Neural crest cell (in vitro differentiated cells): ENCODE results near the gene PKP3. TPM values are rescaled to one million over a fixed set of nuclear protein-coding genes. Genes with fewer than 3 reads are reported as not detected.

Source experiments
- DNase-seq: peaks from one replicate; pipeline ENCODE4 v3.0.0; 2021; ENCODE audit warnings: low read depth, mixed read lengths, low spot score
- H3K27ac Mint-ChIP-seq: one replicate; pipeline ENCODE4 v1.8.0; 2021; ENCODE audit warnings: mild to moderate bottlenecking, mixed read lengths; ENCODE audit not compliant: unreplicated experiment
- H3K27me3 Mint-ChIP-seq: 2 replicates; pipeline ENCODE4 v1.8.0; 2021; ENCODE audit warnings: low read depth, mild to moderate bottlenecking, mixed read lengths
- H3K36me3 Mint-ChIP-seq: 2 replicates; pipeline ENCODE4 v1.8.0; 2021; ENCODE audit warnings: low read depth, mild to moderate bottlenecking, mixed read lengths
- H3K4me1 Mint-ChIP-seq: 2 replicates; pipeline ENCODE4 v1.8.0; 2021; ENCODE audit warnings: mixed read lengths
- H3K4me3 Mint-ChIP-seq: one replicate; pipeline ENCODE4 v1.8.0; 2021; ENCODE audit warnings: mild to moderate bottlenecking, mixed read lengths
- H3K9me3 Mint-ChIP-seq: 2 replicates; pipeline ENCODE4 v1.8.0; 2021; ENCODE audit warnings: mixed read lengths
- total RNA-seq: library from RNA; stranded (reverse); gene quantifications from 2 replicates; pipeline ENCODE4 v1.2.1, GENCODE V29; 2021
- TF ChIP-seq, protein P1 (sequence below): fragments of 200-600 bp; sonication (generic); conservative IDR thresholded peaks from 2 replicates; pipeline ENCODE4 v1.5.0; 2021; ENCODE audit warnings: antibody characterized with exemption, mild to moderate bottlenecking

Gene PKP3
- total RNA-seq, 1 donor from 2014 or later: 0.42 TPM

DNA sequence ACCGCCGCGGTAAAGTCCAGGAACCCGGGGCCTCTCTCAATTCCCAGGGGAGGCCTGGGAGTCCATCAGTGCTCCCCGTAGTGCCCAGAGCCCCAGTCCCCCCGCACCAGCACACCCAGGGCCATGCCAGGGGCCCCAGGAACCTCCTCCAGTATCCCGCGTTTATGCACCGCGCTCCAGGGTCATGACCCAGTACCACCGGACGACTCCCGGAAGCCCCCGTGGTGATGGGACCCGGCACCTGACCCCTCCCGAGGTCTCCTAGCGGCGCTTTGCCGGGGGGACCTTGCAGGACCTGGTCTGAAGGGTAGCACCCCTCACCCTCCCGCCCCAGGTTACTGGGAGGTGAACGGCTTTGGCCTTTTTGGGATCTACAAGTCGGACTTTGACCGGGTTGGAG, 13.5 kb upstream of the PKP3 start:
- DNase-seq: no peak
- Mint-ChIP-seq H3K9me3 (no peaks in the 10 kb centered on the region), H3K4me3 (no peak overlapping the region), H3K27ac (no peak overlapping the region), H3K4me1 (peaks cover 9% of the 10 kb centered on the region), H3K36me3 (peaks cover 19% of the 10 kb centered on the region), H3K27me3 (peaks cover 2% of the 10 kb centered on the region)
- TF ChIP-seq, protein P1, sequence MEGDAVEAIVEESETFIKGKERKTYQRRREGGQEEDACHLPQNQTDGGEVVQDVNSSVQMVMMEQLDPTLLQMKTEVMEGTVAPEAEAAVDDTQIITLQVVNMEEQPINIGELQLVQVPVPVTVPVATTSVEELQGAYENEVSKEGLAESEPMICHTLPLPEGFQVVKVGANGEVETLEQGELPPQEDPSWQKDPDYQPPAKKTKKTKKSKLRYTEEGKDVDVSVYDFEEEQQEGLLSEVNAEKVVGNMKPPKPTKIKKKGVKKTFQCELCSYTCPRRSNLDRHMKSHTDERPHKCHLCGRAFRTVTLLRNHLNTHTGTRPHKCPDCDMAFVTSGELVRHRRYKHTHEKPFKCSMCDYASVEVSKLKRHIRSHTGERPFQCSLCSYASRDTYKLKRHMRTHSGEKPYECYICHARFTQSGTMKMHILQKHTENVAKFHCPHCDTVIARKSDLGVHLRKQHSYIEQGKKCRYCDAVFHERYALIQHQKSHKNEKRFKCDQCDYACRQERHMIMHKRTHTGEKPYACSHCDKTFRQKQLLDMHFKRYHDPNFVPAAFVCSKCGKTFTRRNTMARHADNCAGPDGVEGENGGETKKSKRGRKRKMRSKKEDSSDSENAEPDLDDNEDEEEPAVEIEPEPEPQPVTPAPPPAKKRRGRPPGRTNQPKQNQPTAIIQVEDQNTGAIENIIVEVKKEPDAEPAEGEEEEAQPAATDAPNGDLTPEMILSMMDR: no peak

DNA sequence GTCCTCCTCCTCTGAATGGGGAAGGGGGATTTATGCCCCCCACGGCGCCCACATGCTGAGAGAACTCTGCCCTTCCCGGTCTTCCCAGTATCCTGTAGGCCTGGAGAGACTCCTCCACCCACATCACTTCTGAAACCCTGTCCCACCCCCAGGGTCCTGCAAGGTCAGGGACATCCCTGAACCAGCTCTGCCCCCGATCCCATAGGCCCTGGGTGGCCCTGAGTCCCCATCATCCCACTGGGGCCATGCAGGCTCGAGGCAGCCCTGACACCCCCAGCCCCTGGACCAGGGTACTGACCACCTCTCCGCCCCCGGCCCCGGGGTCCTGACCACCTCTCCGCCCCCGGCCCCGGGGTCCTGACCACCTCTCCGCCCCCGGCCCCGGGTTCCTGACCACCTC, 13.0 kb upstream of the PKP3 start:
- Mint-ChIP-seq H3K9me3 (no peaks in the 10 kb centered on the region), H3K27me3 (peaks cover 2% of the 10 kb centered on the region), H3K36me3 (peaks cover 19% of the 10 kb centered on the region), H3K4me3 (no peak overlapping the region), H3K4me1 (peaks cover 9% of the 10 kb centered on the region), H3K27ac (no peak overlapping the region)
- TF ChIP-seq, protein P1: no peak
- no peak for DNase-seq

GRCh38 chr11:381501-382072, 12.4 kb upstream of the PKP3 start:
- H3K27ac Mint-ChIP-seq: peak overlapping the region; percentile 65
- no peak overlapping the region for H3K4me3 Mint-ChIP-seq
- peaks cover 2% of the 10 kb centered on the region for H3K27me3 Mint-ChIP-seq
- peaks cover 9% of the 10 kb centered on the region for H3K4me1 Mint-ChIP-seq
- no peaks in the 10 kb centered on the region for H3K9me3 Mint-ChIP-seq
- DNase-seq: no peak
- TF ChIP-seq, protein P1: no peak
- peaks cover 19% of the 10 kb centered on the region for H3K36me3 Mint-ChIP-seq

GRCh38 chr11:382081-382629, 11.9 kb upstream of the PKP3 start:
- Mint-ChIP-seq H3K4me3 (peak overlapping the region; percentile 57), H3K27me3 (peaks cover 2% of the 10 kb centered on the region), H3K36me3 (peaks cover 20% of the 10 kb centered on the region), H3K9me3 (peaks cover 1% of the 10 kb centered on the region), H3K4me1 (peaks cover 9% of the 10 kb centered on the region), H3K27ac (peak overlapping the region; percentile 65)
- TF ChIP-seq, protein P1: no peak
- no peak for DNase-seq

- peaks cover 6% of the 10 kb centered on the region for H3K27me3 Mint-ChIP-seq
- peaks cover 3% of the 10 kb centered on the region for H3K9me3 Mint-ChIP-seq
- TF ChIP-seq, protein P1: no peak
- no peak overlapping the region for H3K27ac Mint-ChIP-seq
- H3K4me3 Mint-ChIP-seq: peak overlapping the region; percentile 76
- H3K4me1 Mint-ChIP-seq: peaks cover 6% of the 10 kb centered on the region
- H3K36me3 Mint-ChIP-seq: peaks cover 14% of the 10 kb centered on the region
- no peak for DNase-seq
Measured at GRCh38 chr11:383431-383830, 10.6 kb upstream of the PKP3 start.
